ENCODE data around the gene SCYGR3. TPM values are rescaled to one million over a fixed set of nuclear protein-coding genes. Genes with fewer than 3 reads are reported as not detected.

The SCYGR3 gene
- total and polyA plus RNA-seq, 8 donors, result not detected

- DNase-seq (no peak), ATAC-seq (no peak)
- no peak overlapping the region for H3K27ac ChIP-seq
- no peak for TF ChIP-seq CTCF (IDR thresholded peaks at IDR 0.05)
- intact Hi-C loops (cut with DNase I), result no loop called here
- no peaks in the 10 kb centered on the region for H3K4me1 ChIP-seq
- H3K9me3 ChIP-seq, result no peaks in the 10 kb centered on the region
- H3K27me3 ChIP-seq, result peaks cover 0 to 18% of the 10 kb centered on the region in 2 donors
- no peak overlapping the region for H3K4me3 ChIP-seq
- no peaks in the 10 kb centered on the region for H3K36me3 ChIP-seq
Observed at GRCh38 chr2:227632827-227633226, 18.2 kb upstream of the SCYGR3 start.

- Histone ChIP-seq H3K36me3 (no peaks in the 10 kb centered on the region), H3K27ac (no peak overlapping the region), H3K4me3 (no peak overlapping the region), H3K4me1 (no peaks in the 10 kb centered on the region), H3K9me3 (no peaks in the 10 kb centered on the region), H3K27me3 (peaks cover 0 to 18% of the 10 kb centered on the region in 2 donors)
- ATAC-seq (no peak), DNase-seq (no peak)
- intact Hi-C loops (cut with DNase I), result no loop called here
- no peak for TF ChIP-seq CTCF (IDR thresholded peaks at IDR 0.05)
Observed at GRCh38 chr2:227630322-227630721, 15.7 kb upstream of the SCYGR3 start.

- peaks cover 0 to 18% of the 10 kb centered on the region in 2 donors for H3K27me3 ChIP-seq
- no peak for DNase-seq
- no peak overlapping the region for H3K4me3 ChIP-seq
- H3K27ac ChIP-seq, result no peak overlapping the region
- no peaks in the 10 kb centered on the region for H3K9me3 ChIP-seq
- TF ChIP-seq CTCF (IDR thresholded peaks at IDR 0.05), result no peak
- ATAC-seq, result no peak
- intact Hi-C loops (cut with DNase I), result no loop called here
- H3K4me1 ChIP-seq, result no peaks in the 10 kb centered on the region
- H3K36me3 ChIP-seq, result no peaks in the 10 kb centered on the region
Observed at GRCh38 chr2:227629435-227629834, 14.8 kb upstream of the SCYGR3 start.

- TF ChIP-seq CTCF (IDR thresholded peaks at IDR 0.05), result no peak
- intact Hi-C loops (cut with DNase I), result no loop called here
Observed at GRCh38 chr2:227627769-227628168, 13.1 kb upstream of the SCYGR3 start.

GRCh38 chr2:227626580-227627151 is 12.0 kb upstream of the SCYGR3 start:
- intact Hi-C loops (cut with DNase I), result no loop called here
- TF ChIP-seq CTCF (IDR thresholded peaks at IDR 0.05), result no peak
- no peak for DNase-seq
- Histone ChIP-seq H3K9me3 (peaks cover 0 to 6% of the 10 kb centered on the region in 2 donors), H3K27me3 (peaks cover 0 to 10% of the 10 kb centered on the region in 2 donors), H3K36me3 (no peaks in the 10 kb centered on the region), H3K27ac (no peak overlapping the region), H3K4me1 (no peaks in the 10 kb centered on the region), H3K4me3 (no peak overlapping the region)
- ATAC-seq, result no peak

More at GRCh38 chr2:227627769-227628168, 13.1 kb upstream of the SCYGR3 start:
- ATAC-seq, result no peak
- peaks cover 0 to 2% of the 10 kb centered on the region in 2 donors for H3K9me3 ChIP-seq
- H3K27ac ChIP-seq, result no peak overlapping the region
- H3K4me3 ChIP-seq, result no peak overlapping the region
- no peak for DNase-seq
- peaks cover 0 to 18% of the 10 kb centered on the region in 2 donors for H3K27me3 ChIP-seq
- no peaks in the 10 kb centered on the region for H3K4me1 ChIP-seq
- H3K36me3 ChIP-seq, result no peaks in the 10 kb centered on the region
